GDM1 (cell line): ENCODE measurements around the gene DDC.
"Not testable (repeated sequence)": the region's sequence is repeated elsewhere in the genome, so short reads cannot be mapped to it uniquely, and the experiment has no call there.

Experiments used
- DNase-seq: peaks from one replicate; lab custom pipeline; 2025; lab: John Stamatoyannopoulos, UW

Gene DDC

GRCh38 chr7:50519350-50519749, 45.9 kb downstream of the DDC start:
- DNase-seq = not testable (repeated sequence)

DNA sequence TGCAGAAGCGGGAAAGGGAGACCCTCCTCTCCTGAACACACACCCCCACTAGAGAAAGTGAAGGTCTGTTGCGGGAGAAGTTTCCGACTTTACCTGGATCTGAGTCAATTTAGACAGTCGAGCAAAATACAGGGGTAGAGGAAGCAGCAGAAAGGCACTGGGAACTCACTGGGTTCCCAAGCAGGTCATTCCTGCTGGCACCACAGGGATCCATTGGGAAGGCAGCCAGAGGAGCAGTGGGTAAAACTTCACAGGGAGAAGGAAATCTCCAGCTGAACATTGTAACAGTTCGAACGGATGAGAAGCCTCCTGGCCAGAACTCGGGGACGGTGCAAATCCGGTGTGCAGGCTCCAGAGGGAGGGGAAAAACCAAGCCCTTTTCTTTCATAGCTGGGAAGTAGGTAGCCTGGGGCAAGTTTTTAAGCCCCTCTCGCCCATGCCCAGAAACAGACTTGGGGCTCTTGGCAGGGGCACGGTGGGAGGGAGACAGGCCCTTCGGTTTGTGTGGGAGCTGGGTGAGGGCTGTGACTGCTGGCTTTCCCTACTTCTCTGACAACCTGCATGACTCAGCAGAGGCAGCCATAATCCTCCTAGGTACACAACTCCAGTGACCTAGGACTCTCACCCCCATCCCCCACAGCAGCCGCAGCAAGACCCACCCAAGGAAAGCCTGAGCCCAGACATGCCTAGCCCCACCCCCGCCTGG, 51.9 kb downstream of the DDC start:
- no peak for DNase-seq

DNA sequence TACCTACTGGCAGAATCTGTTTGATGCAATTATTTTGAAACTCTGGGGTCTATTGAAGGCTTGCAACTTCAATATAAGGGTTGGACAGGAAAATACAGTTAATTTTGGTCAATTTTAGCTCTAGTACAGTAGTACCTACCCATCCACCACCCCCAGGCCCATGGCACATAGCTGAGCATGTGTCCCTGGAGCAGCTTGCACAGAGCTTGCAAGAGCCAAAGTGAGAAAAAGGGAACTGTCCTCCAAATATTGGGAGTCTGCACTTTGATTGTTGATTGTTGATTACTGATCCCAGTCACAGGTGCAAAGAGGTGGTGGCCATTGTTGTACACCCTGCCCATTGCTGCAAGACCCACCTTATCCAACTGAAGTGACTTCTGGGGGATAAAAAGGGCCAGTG, 52.8 kb downstream of the DDC start:
- DNase-seq = no peak

DNA sequence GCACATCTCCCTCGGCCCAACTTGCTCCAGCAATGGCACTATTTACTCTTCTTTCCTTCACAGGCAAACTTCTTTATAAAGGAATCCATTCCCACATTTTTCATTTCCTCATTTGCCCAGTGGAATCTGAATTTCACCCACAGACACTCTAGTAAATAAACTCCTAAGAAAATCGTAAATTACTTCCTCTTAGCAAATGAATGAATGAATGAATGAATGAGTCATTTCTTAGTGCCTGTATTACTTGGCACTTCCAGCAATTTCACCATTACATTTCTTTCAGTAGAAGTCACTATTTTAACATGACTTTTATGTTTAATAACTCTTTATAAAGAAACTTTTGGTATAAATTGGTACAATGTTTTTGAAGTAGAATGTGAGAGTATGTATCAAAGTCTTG, 55.7 kb downstream of the DDC start:
- no peak for DNase-seq

GRCh38 chr7:50508471-50508943, 56.7 kb downstream of the DDC start:
- DNase-seq = no peak

DNA sequence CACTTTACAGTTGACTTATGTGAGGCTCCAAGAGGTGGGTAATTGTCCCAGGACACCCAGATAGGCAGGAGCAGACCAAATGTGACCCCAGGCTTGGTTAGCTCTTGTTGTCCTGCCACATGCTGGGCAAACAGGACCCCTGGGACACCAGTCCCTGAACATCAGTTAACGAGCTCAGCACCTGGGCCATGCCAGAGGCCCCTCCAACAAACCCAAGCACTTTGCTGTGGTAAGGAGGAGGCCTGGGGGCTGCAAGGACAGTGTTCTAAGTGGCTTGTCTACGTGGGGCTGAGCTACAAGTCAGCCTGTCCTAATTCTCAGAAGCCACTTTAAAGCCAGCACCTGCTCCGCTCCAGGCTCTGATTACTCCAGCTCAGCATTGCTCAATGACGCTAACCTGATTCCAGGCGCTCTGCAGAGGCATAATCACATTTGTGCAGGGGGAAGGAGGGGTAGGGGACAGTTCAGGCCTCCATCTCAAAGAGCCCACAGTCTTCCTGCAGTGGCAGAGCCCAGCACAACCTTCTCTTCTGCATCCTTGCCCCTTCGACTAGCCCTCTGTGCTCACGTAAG, 57.2 kb downstream of the DDC start:
- DNase-seq = no peak

DNA sequence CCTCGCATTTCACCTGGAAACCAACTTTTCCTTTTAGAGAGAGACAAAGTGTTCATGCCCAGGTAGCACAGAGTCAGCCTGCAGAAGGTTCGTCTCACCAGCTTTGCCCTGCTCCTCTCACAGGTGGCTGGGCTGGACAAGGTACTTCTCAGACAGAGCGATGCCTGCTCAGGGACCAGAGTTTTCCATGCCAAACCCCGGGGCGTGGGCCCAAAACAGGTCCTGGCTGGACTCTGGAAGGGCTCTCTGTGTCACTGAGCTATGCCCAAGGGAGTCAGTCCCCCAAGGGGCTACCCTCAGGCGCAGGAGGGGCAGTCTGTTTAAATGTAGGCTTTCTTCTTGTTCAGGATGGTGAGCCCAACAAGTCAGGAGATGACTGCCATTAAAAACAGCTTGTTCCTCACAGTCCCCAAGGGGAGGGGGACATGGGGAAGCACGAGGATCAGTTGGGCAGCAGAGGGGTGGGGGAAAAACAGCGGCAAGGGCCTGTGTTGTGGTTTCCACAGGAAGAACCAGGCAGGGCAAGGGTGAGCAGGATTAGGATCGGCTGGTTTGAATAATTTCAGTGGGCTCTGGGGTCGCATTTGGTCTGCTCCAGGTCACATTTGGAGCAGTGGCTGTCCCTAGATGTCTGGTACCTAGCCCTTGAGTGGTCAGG, 59.5 kb downstream of the DDC start:
- no peak for DNase-seq

- DNase-seq = no peak
Observed at GRCh38 chr7:50504646-50505546, 60.3 kb downstream of the DDC start.

GRCh38 chr7:50502947-50503346, 62.3 kb downstream of the DDC start:
- no peak for DNase-seq

DNA sequence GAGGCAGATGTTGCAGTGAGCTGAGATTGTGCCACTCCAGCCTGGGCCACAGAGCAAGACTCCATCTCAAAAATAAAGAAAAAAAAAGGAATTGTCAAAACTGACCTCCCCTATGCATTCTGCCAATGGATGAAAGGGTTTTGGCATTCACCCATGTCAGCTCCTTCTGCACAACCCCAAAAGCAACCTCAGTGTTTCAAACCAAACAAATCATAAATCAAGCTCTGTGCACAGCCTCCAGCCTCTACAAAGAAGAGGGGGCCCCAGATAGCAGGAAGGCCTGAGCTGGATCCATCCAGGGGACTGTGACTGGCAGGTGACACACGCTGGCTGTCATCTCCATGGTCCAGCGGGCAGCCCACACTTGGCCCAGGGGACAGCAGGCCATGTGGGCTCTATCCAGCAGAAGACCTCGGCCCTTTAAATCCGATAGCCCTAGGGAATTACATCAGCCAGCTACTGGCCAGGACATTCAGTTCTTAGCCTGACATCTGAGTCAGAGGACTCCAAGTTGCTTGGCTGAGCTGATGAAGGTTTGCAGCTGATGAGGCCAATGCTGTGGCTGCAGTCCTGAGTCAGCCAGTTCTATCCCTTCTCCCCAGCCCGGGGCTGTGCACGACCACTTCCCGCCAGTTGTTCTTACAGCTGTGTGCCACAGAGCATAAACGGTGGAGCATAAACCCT, 63.1 kb downstream of the DDC start:
- no peak for DNase-seq

DNA sequence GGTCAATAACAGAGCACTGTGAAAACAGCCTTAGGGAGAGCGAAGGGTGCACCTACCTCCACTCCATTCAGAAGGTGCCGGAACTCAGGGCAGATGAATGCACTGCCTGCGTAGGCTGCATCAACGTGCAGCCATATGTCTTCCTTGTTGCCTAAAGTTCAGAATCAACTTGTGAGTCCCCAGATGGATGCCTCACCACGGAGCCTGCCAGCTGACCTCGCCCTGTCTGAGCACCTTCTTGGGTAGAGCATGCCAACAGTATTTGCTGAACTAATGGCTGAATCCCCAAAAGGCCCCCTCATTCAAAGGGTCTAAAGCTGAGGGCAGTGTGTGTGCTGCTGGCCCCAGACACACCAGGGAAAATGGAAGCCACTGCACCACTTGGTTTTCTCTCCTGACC, 66.1 kb downstream of the DDC start:
- no peak for DNase-seq

DNA sequence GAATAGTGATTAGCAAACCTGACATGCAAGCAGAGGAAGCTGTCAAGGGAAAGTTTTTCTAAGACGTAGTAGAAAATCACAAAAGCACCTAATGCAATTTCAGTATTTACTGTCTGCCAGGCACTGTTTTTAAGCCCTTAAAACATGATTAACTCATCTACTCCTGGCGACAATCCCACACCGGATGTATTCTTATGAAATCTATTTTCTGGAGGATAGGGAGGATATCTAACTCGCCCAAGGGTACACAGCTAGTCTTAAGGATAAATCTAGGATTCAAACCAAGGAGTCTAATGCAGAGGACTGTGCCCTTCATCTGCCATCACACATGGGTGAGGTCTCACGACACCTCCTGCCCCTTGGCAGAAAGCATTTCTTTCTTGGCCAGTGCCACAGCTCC, 67.2 kb downstream of the DDC start:
- DNase-seq = no peak

GRCh38 chr7:50497068-50497642, 68.0 kb downstream of the DDC start:
- peak; percentile 43 for DNase-seq

- DNase-seq = no peak
Observed at GRCh38 chr7:50496569-50496968, 68.6 kb downstream of the DDC start.

DNA sequence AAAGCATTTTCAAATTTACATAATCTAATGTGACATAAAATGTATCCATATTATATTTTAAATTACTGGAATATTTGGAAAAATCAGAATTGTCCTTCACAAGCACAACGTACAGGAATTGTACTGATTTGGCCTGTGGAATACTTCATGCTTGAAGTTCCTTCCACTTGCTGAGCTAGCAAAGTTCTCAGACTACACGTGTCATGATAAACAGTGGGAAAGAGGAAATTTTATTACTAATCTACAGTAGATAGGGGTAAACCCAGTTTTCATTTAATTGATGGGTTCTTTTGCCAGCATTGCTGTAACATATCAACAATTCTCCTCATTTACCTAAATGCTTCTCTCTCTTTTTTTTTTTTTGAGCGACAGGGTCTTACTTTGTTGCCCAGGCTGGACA, 69.5 kb downstream of the DDC start:
- DNase-seq = no peak

- no peak for DNase-seq
Observed at GRCh38 chr7:50492770-50493519, 72.3 kb downstream of the DDC start.

DNA sequence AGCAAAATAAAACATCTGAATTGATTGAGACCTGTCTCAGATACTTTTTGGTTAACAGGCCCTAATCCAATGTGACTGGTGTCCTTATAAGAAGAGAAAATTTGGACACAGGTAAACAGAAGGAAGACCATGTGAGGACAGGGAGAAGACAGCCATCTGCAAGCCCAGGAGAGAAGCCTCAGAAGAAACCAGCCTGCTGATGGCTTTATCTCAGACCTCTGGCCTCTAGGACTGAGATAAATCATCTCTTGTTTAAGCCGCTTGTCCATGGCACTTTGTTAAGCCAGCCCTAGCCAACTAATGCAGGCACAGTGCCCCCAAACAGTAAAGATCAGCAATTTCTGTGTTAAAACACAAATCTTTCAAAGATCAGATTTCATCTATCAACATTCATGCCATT, 73.3 kb downstream of the DDC start:
- DNase-seq = no peak

- DNase-seq = no peak
Observed at GRCh38 chr7:50491209-50491608, 74.0 kb downstream of the DDC start.

GRCh38 chr7:50488379-50488778, 76.8 kb downstream of the DDC start:
- no peak for DNase-seq

DNA sequence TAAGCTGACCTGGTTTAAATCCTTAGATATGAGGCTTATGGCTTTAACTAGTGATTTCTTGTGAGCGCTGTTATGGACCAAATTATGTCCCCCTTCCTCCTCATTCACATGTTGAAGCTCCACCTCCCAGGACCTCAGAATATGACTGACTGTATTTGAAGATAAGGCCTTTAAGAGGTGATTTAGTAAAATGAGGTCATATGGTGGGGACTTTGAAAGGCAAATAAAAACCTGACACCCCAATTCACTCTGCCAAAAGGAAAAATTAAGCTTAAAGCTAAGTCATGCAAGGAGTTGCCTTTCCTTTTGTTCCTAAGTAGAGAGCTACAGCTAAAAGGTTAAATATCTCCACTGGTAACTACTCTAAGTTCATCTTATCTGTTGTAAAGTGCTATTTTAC, 78.7 kb downstream of the DDC start:
- DNase-seq = no peak

GRCh38 chr7:50481867-50482266, 83.3 kb downstream of the DDC start:
- no peak for DNase-seq
